ENCODE results near the gene NPSR1. TPM values are rescaled to one million over a fixed set of nuclear protein-coding genes. Genes with fewer than 3 reads are reported as not detected.

NPSR1 gene
- total and polyA plus RNA-seq, 8 donors: not detected

DNA sequence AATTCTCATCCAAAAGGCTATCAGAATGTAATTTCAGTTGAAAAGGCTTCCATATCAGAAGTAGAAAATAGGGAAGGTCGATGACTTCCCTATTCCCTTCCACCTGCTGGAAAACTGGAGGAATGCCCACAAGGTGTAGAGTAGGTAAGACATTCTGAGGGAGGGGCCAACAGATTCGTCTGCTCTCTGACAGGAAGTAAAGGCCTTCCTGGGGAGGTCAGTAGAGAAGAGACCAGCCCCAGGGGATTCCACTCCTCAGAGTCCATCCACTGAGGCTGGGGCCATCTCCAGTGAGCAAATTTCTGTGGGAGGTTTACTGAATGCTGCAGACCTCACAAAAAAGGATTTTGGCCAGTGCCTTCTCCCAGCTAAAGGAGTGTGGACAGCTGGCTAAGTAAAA is 19.5 kb downstream of the NPSR1 start:
- Histone ChIP-seq H3K27ac (no peak overlapping the region), H3K4me1 (no peaks in the 10 kb centered on the region), H3K4me3 (no peak overlapping the region), H3K9me3 (no peaks in the 10 kb centered on the region), H3K27me3 (no peaks in the 10 kb centered on the region), H3K36me3 (no peaks in the 10 kb centered on the region)
- DNase-seq: no peak
- TF ChIP-seq, protein P1, sequence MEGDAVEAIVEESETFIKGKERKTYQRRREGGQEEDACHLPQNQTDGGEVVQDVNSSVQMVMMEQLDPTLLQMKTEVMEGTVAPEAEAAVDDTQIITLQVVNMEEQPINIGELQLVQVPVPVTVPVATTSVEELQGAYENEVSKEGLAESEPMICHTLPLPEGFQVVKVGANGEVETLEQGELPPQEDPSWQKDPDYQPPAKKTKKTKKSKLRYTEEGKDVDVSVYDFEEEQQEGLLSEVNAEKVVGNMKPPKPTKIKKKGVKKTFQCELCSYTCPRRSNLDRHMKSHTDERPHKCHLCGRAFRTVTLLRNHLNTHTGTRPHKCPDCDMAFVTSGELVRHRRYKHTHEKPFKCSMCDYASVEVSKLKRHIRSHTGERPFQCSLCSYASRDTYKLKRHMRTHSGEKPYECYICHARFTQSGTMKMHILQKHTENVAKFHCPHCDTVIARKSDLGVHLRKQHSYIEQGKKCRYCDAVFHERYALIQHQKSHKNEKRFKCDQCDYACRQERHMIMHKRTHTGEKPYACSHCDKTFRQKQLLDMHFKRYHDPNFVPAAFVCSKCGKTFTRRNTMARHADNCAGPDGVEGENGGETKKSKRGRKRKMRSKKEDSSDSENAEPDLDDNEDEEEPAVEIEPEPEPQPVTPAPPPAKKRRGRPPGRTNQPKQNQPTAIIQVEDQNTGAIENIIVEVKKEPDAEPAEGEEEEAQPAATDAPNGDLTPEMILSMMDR (IDR thresholded peaks at IDR 0.05): no peak
- intact Hi-C loops (cut with DNase I): no loop called here
- ATAC-seq: no peak

DNA sequence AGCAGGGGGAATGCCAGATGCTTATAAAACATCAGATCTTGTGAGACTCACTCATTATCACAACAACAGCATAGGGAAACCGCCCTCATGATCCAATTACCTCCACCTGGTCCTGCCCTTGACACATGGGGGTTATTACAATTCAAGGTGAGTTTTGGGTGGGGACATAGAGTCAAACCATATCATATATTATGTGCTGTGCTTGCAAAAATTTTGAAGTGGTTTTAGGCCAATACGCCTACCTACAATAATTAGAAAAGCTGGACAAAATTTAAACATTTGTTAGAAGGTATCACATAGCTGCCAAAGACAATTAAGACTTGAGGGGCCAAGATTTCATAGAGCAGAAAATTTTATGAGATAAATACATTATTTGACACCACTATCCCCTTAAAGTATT is 29.5 kb downstream of the NPSR1 start:
- ATAC-seq: no peak
- TF ChIP-seq, protein P1 (IDR thresholded peaks at IDR 0.05): no peak
- no peak overlapping the region for H3K27ac ChIP-seq
- H3K9me3 ChIP-seq: peaks cover 0 to 7% of the 10 kb centered on the region in 2 donors
- no peaks in the 10 kb centered on the region for H3K4me1 ChIP-seq
- intact Hi-C loops (cut with DNase I): no loop called here
- H3K36me3 ChIP-seq: no peaks in the 10 kb centered on the region
- DNase-seq: no peak
- no peak overlapping the region for H3K4me3 ChIP-seq
- H3K27me3 ChIP-seq: no peaks in the 10 kb centered on the region

DNA sequence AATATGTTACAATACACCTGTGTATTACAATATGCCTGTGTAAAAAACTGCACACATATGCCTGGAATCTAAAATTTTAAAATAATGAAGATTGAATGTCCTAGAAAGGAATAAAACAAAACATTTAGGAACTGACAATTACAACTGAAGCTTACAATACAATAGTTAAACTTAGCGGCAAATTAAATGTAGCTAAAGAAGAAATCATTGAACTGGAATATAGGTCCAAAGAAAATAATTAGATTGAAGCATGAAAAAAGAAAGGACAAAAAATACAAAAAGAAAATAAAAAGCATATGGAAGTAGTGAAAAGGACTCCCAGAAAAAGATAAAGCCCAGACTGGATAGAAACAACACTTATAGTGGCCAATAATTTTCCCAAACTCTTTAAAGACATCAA is 38.4 kb downstream of the NPSR1 start:
- Histone ChIP-seq H3K9me3 (peaks cover 0 to 36% of the 10 kb centered on the region in 2 donors), H3K27ac (no peak overlapping the region), H3K4me3 (no peak overlapping the region), H3K27me3 (no peaks in the 10 kb centered on the region), H3K4me1 (no peaks in the 10 kb centered on the region), H3K36me3 (no peaks in the 10 kb centered on the region)
- TF ChIP-seq, protein P1 (IDR thresholded peaks at IDR 0.05): no peak
- DNase-seq: no peak
- intact Hi-C loops (cut with DNase I): no loop called here
- ATAC-seq: no peak

DNA sequence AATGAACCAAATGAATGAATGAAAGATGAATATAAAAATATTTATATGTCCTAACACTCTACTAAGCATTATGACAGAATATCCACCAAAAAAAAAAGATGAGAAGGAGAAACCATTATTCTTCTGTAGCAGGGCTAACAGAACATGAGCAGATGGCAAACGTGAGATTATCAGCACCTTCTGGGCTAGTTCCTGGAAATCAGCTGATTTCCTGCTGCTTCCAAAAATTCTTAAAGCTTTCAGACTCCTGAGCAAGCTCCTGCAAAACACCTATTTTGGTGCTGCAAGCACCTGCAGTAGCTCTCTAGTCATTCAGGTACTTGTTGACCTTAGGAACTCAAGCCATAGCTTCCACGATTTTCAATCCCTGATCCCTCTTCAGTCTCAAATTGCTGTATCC is 51.8 kb downstream of the NPSR1 start:
- TF ChIP-seq, protein P1 (IDR thresholded peaks at IDR 0.05): no peak
- intact Hi-C loops (cut with DNase I): no loop called here
- Histone ChIP-seq H3K9me3 (no peaks in the 10 kb centered on the region), H3K36me3 (no peaks in the 10 kb centered on the region), H3K27ac (no peak overlapping the region), H3K4me3 (no peak overlapping the region), H3K4me1 (no peaks in the 10 kb centered on the region), H3K27me3 (no peaks in the 10 kb centered on the region)
- DNase-seq: no peak
- ATAC-seq: no peak

DNA sequence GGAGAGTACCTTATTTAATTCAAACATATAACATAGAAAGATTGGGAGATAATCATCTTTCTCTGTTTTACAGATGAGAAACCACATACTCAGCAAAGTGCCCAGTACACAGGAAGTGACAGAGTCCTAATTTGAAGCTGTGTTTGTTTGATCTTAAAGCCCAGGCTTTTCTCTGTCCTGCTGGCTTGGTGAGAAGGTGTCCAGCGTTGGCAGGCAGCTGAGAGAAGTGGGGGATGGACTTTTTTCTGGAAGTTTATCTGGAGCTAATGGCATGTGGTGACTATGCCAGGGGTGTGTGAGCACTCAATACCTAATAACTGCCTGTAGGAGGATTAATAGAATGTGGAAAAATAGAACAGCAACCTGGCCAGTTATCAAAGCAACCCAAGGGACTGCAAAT is 60.8 kb downstream of the NPSR1 start:
- TF ChIP-seq, protein P1 (IDR thresholded peaks at IDR 0.05): no peak
- Histone ChIP-seq H3K27me3 (no peaks in the 10 kb centered on the region), H3K27ac (no peak overlapping the region), H3K9me3 (no peaks in the 10 kb centered on the region), H3K4me1 (no peaks in the 10 kb centered on the region), H3K4me3 (no peak overlapping the region), H3K36me3 (no peaks in the 10 kb centered on the region)
- ATAC-seq (no peak), DNase-seq (no peak)
- intact Hi-C loops (cut with DNase I): no loop called here
